Motor neuron (in vitro differentiated cells): ENCODE data around the gene PLCD1. TPM values are rescaled to one million over a fixed set of nuclear protein-coding genes. Genes with fewer than 3 reads are reported as not detected.
A peak's percentile ranks its signal among the peaks of the same experiment; 100 is the strongest.
"Not testable (repeated sequence)": the region's sequence is repeated elsewhere in the genome, so short reads cannot be mapped to it uniquely, and the experiment has no call there.

Experiments used
- ATAC-seq, 8 experiments: fragments of 200-7000 bp; cut with Tn5 transposase; replicated peaks in 6 of 8; 2 replicates each; pipeline ENCODE4 v1.8.0; 2021; ENCODE audit warnings: mild to moderate bottlenecking in 8 of 8, moderate library complexity in 8 of 8
- H3K27ac ChIP-seq, 2 donors: fragments of 250-450 bp; sonication (Bioruptor Pico); 2 replicates each; pipeline ENCODE4 v1.9.0; 2021; ENCODE audit warnings: antibody characterized with exemption in 2 of 2, mild to moderate bottlenecking in 2 of 2, moderate library complexity in 1 of 2
- H3K4me1 ChIP-seq, 2 donors: fragments of 250-450 bp; sonication (Bioruptor Pico); replicated peaks in 1 of 2; 2 replicates each; pipeline ENCODE4 v1.6.1; 2021; ENCODE audit warnings: antibody characterized with exemption in 2 of 2, mild to moderate bottlenecking in 2 of 2, moderate library complexity in 1 of 2
- H3K4me3 ChIP-seq, 5 donors: fragments of 250-450 bp; sonication (Bioruptor Pico); 2 replicates each; pipeline ENCODE4 v1.9.0; 2021; ENCODE audit warnings: antibody characterized with exemption in 5 of 5, mild to moderate bottlenecking in 5 of 5, moderate library complexity in 4 of 5
- WGBS, 10 experiments: fragments of 450-650 bp; shearing (Covaris generic); methylation state at CpG; one replicate each; pipeline ENCODE4 v1.0.0; 2022; 5-methylcytosine and 5-hydroxymethylcytosine counted together
- in situ Hi-C, 9 experiments: fragments of 400-800 bp; cut with MboI; loops; one replicate each; pipeline ENCODE4 v1.15.0; 2021; ENCODE audit warnings: low sequenced_read_pairs in 9 of 9, low pct_unique_long_range_greater_than_20kb in 2 of 9; ENCODE audit not compliant: unreplicated experiment in 9 of 9
- total RNA-seq, 8 experiments: library from RNA; unstranded; fragments of 300-600 nt; gene quantifications; 2 replicates each; pipeline versions ENCODE4 v1.2.3 to v1.2.4, GENCODE V29; 2022

The PLCD1 gene
- total RNA-seq, 8 experiments from 2014 or later, result 8.8 to 61.8 (median 31.0) TPM

DNA sequence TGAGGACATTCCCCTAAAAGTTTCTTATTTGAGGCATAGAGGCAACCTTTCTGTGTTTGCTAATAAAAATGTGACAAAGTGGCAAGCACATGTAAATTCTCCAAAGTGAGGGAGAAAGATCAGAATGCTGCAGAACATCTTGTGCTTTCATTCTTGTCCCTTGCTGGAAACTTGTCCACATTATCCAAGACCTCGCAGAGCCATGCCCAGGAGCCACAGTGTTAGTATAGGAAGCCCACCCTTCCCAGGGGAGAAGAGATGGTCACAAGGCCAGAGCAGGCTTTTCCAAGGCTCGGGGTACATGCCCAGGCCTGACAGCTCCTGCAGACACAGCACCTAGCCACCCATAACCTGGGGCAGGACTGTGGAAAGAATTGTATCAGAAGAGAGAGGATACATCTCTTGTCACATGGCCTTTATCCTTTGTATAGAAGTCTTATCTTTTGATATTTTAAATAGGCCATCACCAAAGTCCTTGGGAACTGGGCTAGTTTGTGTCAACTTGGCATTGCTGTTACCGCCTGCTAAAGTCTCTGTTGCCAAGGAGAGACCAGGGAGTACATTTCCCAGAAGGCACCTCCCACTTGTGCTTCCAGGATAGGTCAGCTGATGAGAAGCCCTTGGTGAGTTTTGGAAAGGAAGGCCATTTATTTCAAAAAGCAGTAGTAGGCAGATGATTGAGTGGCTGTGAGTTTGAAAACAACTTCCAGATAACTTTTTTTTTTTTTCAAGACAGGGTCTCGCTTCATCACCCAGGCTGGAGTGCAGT is 20.1 kb upstream of the PLCD1 start:
- peak in 7 of 8 experiments; percentile 37 to 92 (median 47) for ATAC-seq
- in situ Hi-C loops, result no loop called here
- 53 to 90% (median 67%) methylated on average over 1 to 3 of the region's 4 CpGs; no CpG with 5 or more reads in 3 of the 10 experiments for WGBS, 10 experiments
- Histone ChIP-seq H3K4me3 (no peak overlapping the region), H3K27ac (no peak overlapping the region), H3K4me1 (no peaks in the 10 kb centered on the region)

GRCh38 chr3:38047896-38048295 is 18.5 kb upstream of the PLCD1 start:
- 0 to 93% (median 72%) methylated on average over 1 to 2 of the region's 2 CpGs for WGBS, 10 experiments
- no peak for ATAC-seq
- H3K4me1 ChIP-seq, result no peaks in the 10 kb centered on the region

DNA sequence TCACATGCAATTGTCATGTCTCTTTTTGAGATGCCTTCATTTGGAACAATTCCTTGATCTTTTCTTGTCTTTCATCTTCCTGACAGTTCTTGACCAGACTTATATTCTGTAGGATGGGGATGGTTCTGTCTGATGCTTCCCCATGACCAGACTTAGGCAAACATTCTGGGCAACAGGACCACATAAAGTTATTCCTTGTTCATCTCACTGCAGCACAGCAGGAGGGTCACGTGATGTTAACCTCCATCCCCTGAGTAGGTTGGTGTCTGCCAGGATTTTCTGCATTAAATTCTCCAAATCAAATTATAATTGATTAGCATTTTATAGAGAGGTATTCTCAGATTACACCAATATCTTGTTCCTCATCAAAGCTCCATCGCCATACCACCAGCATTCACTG is 17.4 kb upstream of the PLCD1 start:
- WGBS, 10 experiments, result 52 to 100% (median 92%) methylated on average over 1 to 2 of the region's 2 CpGs; no CpG with 5 or more reads in 2 of the 10 experiments
- Histone ChIP-seq H3K27ac (no peak overlapping the region), H3K4me1 (no peaks in the 10 kb centered on the region), H3K4me3 (no peak overlapping the region)
- no peak for ATAC-seq
- in situ Hi-C loops, result no loop called here

More at GRCh38 chr3:38047896-38048295, 18.5 kb upstream of the PLCD1 start:
- Histone ChIP-seq H3K27ac (no peak overlapping the region), H3K4me3 (no peak overlapping the region)
- in situ Hi-C loops, result no loop called here

GRCh38 chr3:38046027-38046426 is 16.6 kb upstream of the PLCD1 start:
- in situ Hi-C loops, result no loop called here
- 67 to 85% (median 71%) methylated on average over 2 to 4 of the region's 4 CpGs; no CpG with 5 or more reads in 6 of the 10 experiments for WGBS, 10 experiments
- H3K4me1 ChIP-seq, result no peaks in the 10 kb centered on the region
- H3K4me3 ChIP-seq, result no peak overlapping the region
- ATAC-seq, result no peak
- no peak overlapping the region for H3K27ac ChIP-seq

- in situ Hi-C loops, result no loop called here
- ATAC-seq, result no peak
- no peak overlapping the region for H3K4me3 ChIP-seq
- H3K4me1 ChIP-seq, result peaks cover 3 to 8% of the 10 kb centered on the region in 2 donors
- no peak overlapping the region for H3K27ac ChIP-seq
- WGBS, 10 experiments, result 0 to 100% (median 76%) methylated on average over 1 to 4 of the region's 4 CpGs; no CpG with 5 or more reads in 1 of the 10 experiments
Observed at GRCh38 chr3:38043486-38043885, 14.0 kb upstream of the PLCD1 start.

GRCh38 chr3:38040401-38040800 is 11.0 kb upstream of the PLCD1 start:
- ATAC-seq, result no peak
- Histone ChIP-seq H3K4me3 (no peak overlapping the region), H3K27ac (no peak overlapping the region), H3K4me1 (peaks cover 3 to 8% of the 10 kb centered on the region in 2 donors)
- in situ Hi-C loops, result no loop called here
- WGBS, 10 experiments, result 52 to 100% (median 84%) methylated on average over 1 to 5 of the region's 5 CpGs; no CpG with 5 or more reads in 4 of the 10 experiments

- in situ Hi-C loops, result no loop called here
- H3K4me3 ChIP-seq, result peak overlapping the region; percentile 31 to 43 (median 35)
- 0 to 50% (median 23%) methylated on average over 1 to 10 of the region's 11 CpGs; no CpG with 5 or more reads in 3 of the 10 experiments for WGBS, 10 experiments
- H3K4me1 ChIP-seq, result peaks cover 3 to 8% of the 10 kb centered on the region in 2 donors
- H3K27ac ChIP-seq, result no peak overlapping the region
- peak in 7 of 8 experiments; percentile 44 to 68 (median 65) for ATAC-seq
Observed at GRCh38 chr3:38039899-38040261, 10.4 kb upstream of the PLCD1 start.

DNA sequence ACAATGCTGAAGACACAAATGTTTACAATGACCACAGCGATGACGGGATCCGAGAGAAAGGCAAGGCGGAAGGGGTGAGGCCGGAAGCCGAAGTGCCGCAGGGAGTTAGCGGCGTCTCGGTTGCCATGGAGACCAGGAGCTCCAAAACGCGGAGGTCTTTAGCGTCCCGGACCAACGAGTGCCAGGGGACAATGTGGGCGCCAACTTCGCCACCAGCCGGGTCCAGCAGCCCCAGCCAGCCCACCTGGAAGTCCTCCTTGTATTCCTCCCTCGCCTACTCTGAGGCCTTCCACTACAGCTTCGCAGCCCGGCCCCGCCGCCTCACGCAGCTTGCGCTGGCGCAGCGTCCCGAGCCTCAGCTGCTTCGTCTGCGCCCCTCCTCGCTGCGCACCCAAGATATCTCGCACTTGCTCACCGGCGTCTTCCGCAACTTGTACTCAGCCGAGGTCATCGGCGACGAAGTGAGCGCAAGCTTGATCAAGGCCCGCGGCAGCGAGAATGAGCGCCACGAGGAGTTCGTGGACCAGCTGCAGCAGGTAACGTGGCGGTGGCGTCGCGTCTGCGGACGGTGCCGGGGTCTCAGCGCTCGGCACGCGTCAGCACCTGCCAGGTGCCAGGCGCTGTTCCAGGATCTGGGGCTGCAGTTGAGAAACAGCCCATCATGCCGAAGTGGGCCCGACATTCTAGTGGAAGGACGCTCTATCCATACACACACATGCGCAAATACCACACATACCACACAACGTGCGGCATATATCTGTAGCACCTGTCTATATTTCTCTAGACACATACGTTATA is 9.9 kb upstream of the PLCD1 start, which contains the start of gene DLEC1:
Gene DLEC1, plus strand, starts transcription at position 108 of the 798 bp plus-strand sequence. Its CDS starts 18 bp downstream, at position 126.
- in situ Hi-C loops, result no loop called here
- H3K27ac ChIP-seq, result no peak within 1 kb of the TSS
- 0 to 30% (median 11%) methylated on average over 2 to 44 of the region's 67 CpGs; no CpG with 5 or more reads in 3 of the 10 experiments for WGBS, 10 experiments

GRCh38 chr3:38038447-38038911 is 9.0 kb upstream of the PLCD1 start:
- H3K27ac ChIP-seq, result no peak overlapping the region
- ATAC-seq, result no peak
- in situ Hi-C loops, result no loop called here
- peak overlapping the region in 2 of 5 donors; percentile 35 to 43 for H3K4me3 ChIP-seq
- WGBS, 10 experiments, result 46 to 95% (median 75%) methylated on average over 1 to 5 of the region's 5 CpGs; no CpG with 5 or more reads in 3 of the 10 experiments
- peaks cover 3 to 8% of the 10 kb centered on the region in 2 donors for H3K4me1 ChIP-seq

More for the DNA sequence above, 9.9 kb upstream of the PLCD1 start, which contains the start of gene DLEC1:
- Histone ChIP-seq H3K4me3 (peak within 1 kb of the TSS; percentile 31 to 43 (median 35)), H3K4me1 (peaks cover 3 to 8% of the 10 kb centered on the region in 2 donors)
- ATAC-seq, result peak in 6 of 8 experiments; percentile 79 to 89 (median 86)

- ATAC-seq, result no peak
- no peak overlapping the region for H3K4me3 ChIP-seq
- H3K27ac ChIP-seq, result no peak overlapping the region
- in situ Hi-C loops, result no loop called here
- H3K4me1 ChIP-seq, result peaks cover 3 to 8% of the 10 kb centered on the region in 2 donors
- 21 to 100% (median 73%) methylated on average over 1 to 2 of the region's 3 CpGs; no CpG with 5 or more reads in 4 of the 10 experiments for WGBS, 10 experiments
Observed at GRCh38 chr3:38036906-38037305, 7.5 kb upstream of the PLCD1 start.

- in situ Hi-C loops, result no loop called here
- ATAC-seq, result no peak
- Histone ChIP-seq H3K27ac (no peak overlapping the region), H3K4me1 (peaks cover 3 to 8% of the 10 kb centered on the region in 2 donors), H3K4me3 (no peak overlapping the region)
- WGBS, 10 experiments, result 52 to 100% (median 83%) methylated on average over 2 to 5 of the region's 5 CpGs; no CpG with 5 or more reads in 2 of the 10 experiments
Observed at GRCh38 chr3:38036286-38036685, 6.8 kb upstream of the PLCD1 start.

- in situ Hi-C loops, H3K27ac ChIP-seq, H3K4me3 ChIP-seq, ATAC-seq: not testable (repeated sequence)
- H3K4me1 ChIP-seq, result peaks cover 6 to 12% of the 10 kb centered on the region in 2 donors
- 43 to 100% (median 84%) methylated on average over 1 to 6 of the region's 9 CpGs; no CpG with 5 or more reads in 1 of the 10 experiments for WGBS, 10 experiments
Observed at GRCh38 chr3:38034335-38034734, 4.9 kb upstream of the PLCD1 start.

- H3K4me1 ChIP-seq, H3K4me3 ChIP-seq, ATAC-seq, in situ Hi-C loops, H3K27ac ChIP-seq: not testable (repeated sequence)
- WGBS, 10 experiments, result 60 to 100% (median 80%) methylated on average over 1 to 5 of the region's 7 CpGs; no CpG with 5 or more reads in 4 of the 10 experiments
Observed at GRCh38 chr3:38033586-38033985, 4.1 kb upstream of the PLCD1 start.
